H1 (cell line): ENCODE results near the gene ITPRIPL2. TPM values are rescaled to one million over a fixed set of nuclear protein-coding genes. Genes with fewer than 3 reads are reported as not detected.

ENCODE experiments used
- CTCF ChIA-PET: fragments of 300-600 bp; sonication (Branson Sonifier 250); formaldehyde crosslinking; loops from one replicate; lab custom pipeline; 2021; ENCODE audit not compliant: partially characterized antibody; lab: Charles Lee
- POLR2A ChIA-PET: fragments of 300-600 bp; sonication (Branson Sonifier 250); formaldehyde crosslinking; loops from one replicate; lab custom pipeline; 2021; ENCODE audit warnings: inconsistent platforms; ENCODE audit not compliant: partially characterized antibody; lab: Charles Lee
- DNase-seq, 2 experiments: peaks; one replicate each; pipeline versions ENCODE4 v3.0.0 to v3.0.0-alpha.2; 2010 to 2022; ENCODE audit warnings: low spot score in 2 of 2, low read depth in 1 of 2, mixed read lengths in 1 of 2
- FAIRE-seq: peaks from 2 replicates; lab custom pipeline; 2011; peaks lifted over from hg19 to GRCh38; lab: Jason Lieb, UNC
- H2AFZ ChIP-seq: 2 replicates; pipeline ENCODE4 v1.8.1; 2012; ENCODE audit warnings: low read length, inconsistent platforms
- H2AK5ac ChIP-seq: 2 replicates; pipeline ENCODE4 v1.6.1; 2013; ENCODE audit warnings: low read depth, low read length
- H2BK120ac ChIP-seq: replicated peaks from 2 replicates; pipeline ENCODE3; 2013; ENCODE audit warnings: low read depth, low read length, inconsistent platforms
- H2BK12ac ChIP-seq: 2 replicates; pipeline ENCODE4 v1.6.1; 2013; ENCODE audit warnings: low read depth, low read length
- H2BK15ac ChIP-seq: 2 replicates; pipeline ENCODE4 v1.6.1; 2013; ENCODE audit warnings: low read length
- H2BK20ac ChIP-seq: 2 replicates; pipeline ENCODE4 v1.6.1; 2013; ENCODE audit warnings: low read length
- H2BK5ac ChIP-seq: 2 replicates; pipeline ENCODE4 v1.6.1; 2013; ENCODE audit warnings: low read depth, low read length
- H3K14ac ChIP-seq: 2 replicates; pipeline ENCODE4 v1.6.1; 2013; ENCODE audit warnings: inconsistent platforms; ENCODE audit not compliant: insufficient read length
- H3K18ac ChIP-seq: 2 replicates; pipeline ENCODE4 v1.6.1; 2013; ENCODE audit warnings: low read length; ENCODE audit errors: extremely low read depth
- H3K23ac ChIP-seq: 2 replicates; pipeline ENCODE4 v1.6.1; 2013; ENCODE audit warnings: inconsistent platforms; ENCODE audit not compliant: insufficient read length
- H3K23me2 ChIP-seq: 2 replicates; pipeline ENCODE4 v1.6.1; 2013; ENCODE audit warnings: low read depth, low read length
- H3K27ac ChIP-seq: 2 replicates; pipeline ENCODE4 v1.6.1; 2011; ENCODE audit warnings: low read depth, low read length, inconsistent platforms
- H3K27me3 ChIP-seq, 4 experiments: replicated peaks in 1 of 4; 1 replicate in 1 of 4; 2 replicates in 3 of 4; pipeline versions ENCODE4 v1.6.1 to v1.8.1; 2011 to 2013; ENCODE audit warnings: low read length in 3 of 4, mild to moderate bottlenecking in 3 of 4, inconsistent platforms in 2 of 4, mixed read lengths in 2 of 4, moderate library complexity in 1 of 4; ENCODE audit not compliant: control insufficient read depth in 3 of 4, insufficient read depth in 3 of 4; ENCODE audit errors: extremely low read depth in 1 of 4
- H3K36me3 ChIP-seq, 4 experiments: 2 replicates each; pipeline versions ENCODE4 v1.6.1 to v1.8.1; 2011 to 2013; ENCODE audit warnings: mild to moderate bottlenecking in 4 of 4, low read length in 3 of 4, moderate library complexity in 2 of 4, control low read depth in 1 of 4, inconsistent platforms in 1 of 4; ENCODE audit not compliant: insufficient read depth in 4 of 4, control insufficient read depth in 2 of 4
- H3K4ac ChIP-seq: replicated peaks from 2 replicates; pipeline ENCODE3; 2013; ENCODE audit warnings: low read length, low read depth, mixed read lengths, inconsistent platforms; ENCODE audit not compliant: insufficient read length
- H3K4me1 ChIP-seq, 4 experiments: replicated peaks in 1 of 4; 1 replicate in 1 of 4; 2 replicates in 3 of 4; pipeline versions ENCODE4 v1.6.1 to v1.8.1; 2011 to 2013; ENCODE audit warnings: low read length in 3 of 4, inconsistent platforms in 2 of 4, mixed read lengths in 1 of 4; ENCODE audit not compliant: insufficient read depth in 4 of 4, control insufficient read depth in 3 of 4
- H3K4me2 ChIP-seq, 2 experiments: 2 replicates each; pipeline versions ENCODE4 v1.6.1 to v1.8.1; 2011 to 2013; ENCODE audit warnings: low read depth in 2 of 2, low read length in 2 of 2, control low read depth in 1 of 2, inconsistent platforms in 1 of 2, mild to moderate bottlenecking in 1 of 2; ENCODE audit not compliant: insufficient read depth in 1 of 2
- H3K4me3 ChIP-seq, 4 experiments: fragments of 200-600, 300-600 bp in 1 of 4; sonication (generic), shearing (Covaris generic), sonication (Bioruptor Twin) in 1 of 4; 2 replicates each; pipeline versions ENCODE4 v1.5.1 to v1.8.1; 2011 to 2016; ENCODE audit warnings: low read length in 4 of 4, low read depth in 3 of 4, control low read depth in 2 of 4, inconsistent platforms in 2 of 4, mild to moderate bottlenecking in 2 of 4, mixed read lengths in 1 of 4, moderate library complexity in 1 of 4; ENCODE audit not compliant: insufficient read depth in 2 of 4; ENCODE audit errors: extremely low read depth in 1 of 4
- H3K56ac ChIP-seq: replicated peaks from 2 replicates; pipeline ENCODE3; 2013; ENCODE audit warnings: low read depth, mild to moderate bottlenecking, mixed read lengths, low read length, inconsistent platforms; ENCODE audit not compliant: insufficient read length
- H3K79me1 ChIP-seq: 2 replicates; pipeline ENCODE4 v1.6.1; 2013; ENCODE audit warnings: low read depth, low read length, control low read depth
- H3K79me2 ChIP-seq, 2 experiments: 2 replicates each; pipeline versions ENCODE4 v1.6.1 to v1.8.1; 2012 to 2013; ENCODE audit warnings: low read length in 2 of 2, mild to moderate bottlenecking in 2 of 2, inconsistent platforms in 1 of 2; ENCODE audit not compliant: insufficient read depth in 2 of 2, control insufficient read depth in 1 of 2
- H3K9ac ChIP-seq, 4 experiments: replicated peaks in 1 of 4; 1 replicate in 1 of 4; 2 replicates in 3 of 4; pipeline versions ENCODE4 v1.6.1 to v1.8.1; 2011 to 2013; ENCODE audit warnings: low read depth in 3 of 4, low read length in 3 of 4, control low read depth in 2 of 4, mild to moderate bottlenecking in 2 of 4, moderate library complexity in 2 of 4, inconsistent platforms in 1 of 4; ENCODE audit errors: extremely low read depth in 1 of 4
- H3K9me3 ChIP-seq, 2 experiments: 2 replicates each; pipeline versions ENCODE4 v1.6.1 to v1.8.1; 2012 to 2013; ENCODE audit warnings: mild to moderate bottlenecking in 2 of 2, moderate library complexity in 2 of 2, control low read depth in 1 of 2, inconsistent platforms in 1 of 2, low read depth in 1 of 2, low read length in 1 of 2, mixed read lengths in 1 of 2; ENCODE audit not compliant: insufficient read depth in 2 of 2
- H4K20me1 ChIP-seq, 2 experiments: replicated peaks in 1 of 2; 2 replicates each; pipeline versions ENCODE3 to v1.8.1; 2011 to 2013; ENCODE audit warnings: inconsistent platforms in 2 of 2, low read length in 2 of 2, mild to moderate bottlenecking in 1 of 2; ENCODE audit not compliant: insufficient read depth in 2 of 2, control insufficient read depth in 1 of 2
- H4K5ac ChIP-seq: 2 replicates; pipeline ENCODE4 v1.6.1; 2013; ENCODE audit warnings: low read length, low read depth, mixed read lengths, inconsistent platforms; ENCODE audit not compliant: insufficient read length
- H4K8ac ChIP-seq: 2 replicates; pipeline ENCODE4 v1.8.0; 2013; ENCODE audit warnings: mild to moderate bottlenecking, moderate library complexity, low read length, inconsistent platforms; ENCODE audit not compliant: insufficient read depth; ENCODE audit errors: extremely low read depth
- H4K91ac ChIP-seq: replicated peaks from 2 replicates; pipeline ENCODE3; 2013; ENCODE audit warnings: low read length, mixed read lengths, inconsistent platforms; ENCODE audit not compliant: insufficient read length
- CBX5 ChIP-seq: fragments of 300-800, 300-1000 bp; sonication (generic); IDR thresholded peaks from 2 replicates; pipeline ENCODE4 v1.7.1; 2016; ENCODE audit warnings: antibody characterized with exemption, low read length, low read depth
- CBX8 ChIP-seq: fragments of 300-800, 300-1000 bp; sonication (generic); IDR thresholded peaks from 2 replicates; pipeline ENCODE4 v1.7.1; 2016; ENCODE audit warnings: low read depth, low read length, borderline replicate concordance
- CREB1 ChIP-seq: IDR thresholded peaks from 2 replicates; pipeline ENCODE4 v1.6.1; 2012; ENCODE audit warnings: inconsistent platforms
- HDAC6 ChIP-seq: IDR thresholded peaks from one replicate; pipeline ENCODE4 v1.7.1; 2012; ENCODE audit warnings: low read depth, mild to moderate bottlenecking, inconsistent platforms, low read length, moderate library complexity
- KDM4A ChIP-seq: IDR thresholded peaks from one replicate; pipeline ENCODE4 v1.7.1; 2012; ENCODE audit warnings: low read depth, mild to moderate bottlenecking, moderate library complexity, low read length, inconsistent platforms; ENCODE audit not compliant: severe bottlenecking
- MAX ChIP-seq: IDR thresholded peaks from 2 replicates; pipeline ENCODE4 v1.6.1; 2012; ENCODE audit warnings: inconsistent platforms
- PHF8 ChIP-seq: fragments of 200-600 bp; sonication (generic); conservative IDR thresholded peaks from 2 replicates; pipeline ENCODE4 v1.7.1; 2012; ENCODE audit warnings: low read depth, mild to moderate bottlenecking, inconsistent platforms, low read length, moderate library complexity
- POLR2A ChIP-seq, 2 experiments: IDR thresholded peaks; 1 replicate in 1 of 2; 2 replicates in 1 of 2; pipeline ENCODE4 v1.6.1; 2011; ENCODE audit warnings: low read depth in 2 of 2, low read length in 2 of 2, mild to moderate bottlenecking in 2 of 2; ENCODE audit errors: control extremely low read depth in 1 of 2
- RFX5 ChIP-seq: IDR thresholded peaks from 2 replicates; pipeline ENCODE4 v1.6.1; 2011; ENCODE audit warnings: low read depth, low read length, improper control_type of control experiment, borderline replicate concordance
- SIN3A ChIP-seq, 2 experiments: IDR thresholded peaks in 1 of 2; conservative IDR thresholded peaks in 1 of 2; 2 replicates each; pipeline ENCODE4 v1.6.1; 2011 to 2012; ENCODE audit warnings: low read length in 2 of 2, improper control_type of control experiment in 1 of 2, low read depth in 1 of 2, mild to moderate bottlenecking in 1 of 2
- SIRT6 ChIP-seq: IDR thresholded peaks from one replicate; pipeline ENCODE4 v1.7.1; 2012; ENCODE audit warnings: low read length, inconsistent platforms
- SIX5 ChIP-seq: IDR thresholded peaks from 2 replicates; pipeline ENCODE4 v1.6.1; 2011; ENCODE audit warnings: mild to moderate bottlenecking, low read depth, low read length
- USF2 ChIP-seq: IDR thresholded peaks from 2 replicates; pipeline ENCODE4 v1.6.1; 2011; ENCODE audit warnings: low read length, improper control_type of control experiment
- ZNF274 ChIP-seq: IDR thresholded peaks from 2 replicates; pipeline ENCODE4 v1.7.0; 2012; ENCODE audit warnings: low read length, borderline replicate concordance; ENCODE audit errors: extremely low read depth
- WGBS, 2 experiments: shearing (Covaris generic) in 1 of 2; methylation state at CpG; one replicate each; pipeline versions ENCODE4 v1.1.6 to v1.1.7; 2013 to 2015; ENCODE audit warnings: low lambda C conversion rate in 2 of 2, mixed read lengths in 2 of 2, inconsistent platforms in 1 of 2, low coverage in 1 of 2, missing lambda C conversion rate in 1 of 2; ENCODE audit not compliant: insufficient replicate concordance in 2 of 2, insufficient coverage in 1 of 2, insufficient read length in 1 of 2; ENCODE audit errors: extremely low coverage in 1 of 2, missing lambda C conversion rate in 1 of 2; 5-methylcytosine and 5-hydroxymethylcytosine counted together
- polyA plus RNA-seq, 7 experiments: library from polyadenylated mRNA; depleted of rRNA in 3 of 7; stranded (reverse) in 5 of 7; unstranded in 2 of 7; fragments of >200 nt in 5 of 7; fragments of 200-250 nt in 2 of 7; gene quantifications; 1 replicate in 5 of 7; 2 replicates in 1 of 7; 4 replicates in 1 of 7; pipeline versions ENCODE4 v1.2.1 to v1.2.3, GENCODE V29; 2011 to 2013; ENCODE audit warnings: missing spikeins in 2 of 7, mixed read lengths in 2 of 7
- total RNA-seq: library from RNA; stranded (reverse); fragmentation: NEBNext Ultra II Directional; extraction: Animal tissue kit (Norgen Biotek cat#: 25700); gene quantifications from 2 replicates; pipeline ENCODE4 v1.2.1, GENCODE V29; 2021

ITPRIPL2 gene
- total and polyA plus RNA-seq, 2 of the 8 experiments (the other 6 are each of a cell fraction or from before 2014, with no cell fraction given) = 1.1 to 3.4 TPM

GRCh38 chr16:19132898-19133297 lies 19.1 kb downstream of the ITPRIPL2 start:
- no peak overlapping the region for H2AFZ ChIP-seq
- DNase-seq (no peak), FAIRE-seq (no peak)
- H4K91ac ChIP-seq = no peak overlapping the region
- no peaks in the 10 kb centered on the region for H3K36me3 ChIP-seq
- no peak overlapping the region for H2BK20ac ChIP-seq
- no peak overlapping the region for H3K23ac ChIP-seq
- H3K9me3 ChIP-seq = no peaks in the 10 kb centered on the region
- H3K4ac ChIP-seq = no peak overlapping the region
- no peak overlapping the region for H3K18ac ChIP-seq
- H3K9ac ChIP-seq = no peak overlapping the region
- WGBS, 2 experiments = 87% methylated on average over 11 of the region's 11 CpGs; no CpG with 5 or more reads in 1 of the 2 experiments
- no peaks in the 10 kb centered on the region for H3K23me2 ChIP-seq
- H2BK12ac ChIP-seq = no peak overlapping the region
- H3K4me3 ChIP-seq = no peak overlapping the region
- no peaks in the 10 kb centered on the region for H3K79me2 ChIP-seq
- CTCF ChIA-PET = interaction anchor here (1.4 to 2.5 kb wide), 2 partner anchors 17 to 46 kb away, joined by 3 to 7 read pairs; no protein-coding TSS in a partner anchor
- no peaks in the 10 kb centered on the region for H3K79me1 ChIP-seq
- no peak overlapping the region for H4K8ac ChIP-seq
- H3K27me3 ChIP-seq = no peaks in the 10 kb centered on the region
- H3K4me1 ChIP-seq = peaks cover 0 to 11% (median 6%) of the 10 kb centered on the region in 4 experiments; a peak in 5 of 7 replicates
- no peak overlapping the region for H2BK15ac ChIP-seq
- H3K14ac ChIP-seq = no peak overlapping the region
- no peak overlapping the region for H3K56ac ChIP-seq
- POLR2A ChIA-PET = no interaction called here
- no peak overlapping the region for H3K4me2 ChIP-seq
- H2BK5ac ChIP-seq = no peak overlapping the region
- no peak overlapping the region for H4K5ac ChIP-seq
- no peak overlapping the region for H2BK120ac ChIP-seq
- no peaks in the 10 kb centered on the region for H4K20me1 ChIP-seq
- no peak for TF ChIP-seq ZNF274
- no peak for TF ChIP-seq CREB1
- TF ChIP-seq SIN3A (conservative IDR thresholded peaks at IDR 0.05 in 1 of 2, IDR thresholded peaks at IDR 0.05 in 1 of 2; ENCODE audit: low read depth in 1 of 2, low read length in 2 of 2) = no peak
- TF ChIP-seq KDM4A = no peak
- no peak for TF ChIP-seq SIX5
- no peak for TF ChIP-seq MAX
- TF ChIP-seq HDAC6 = no peak
- no peak for TF ChIP-seq CBX5
- no peak for TF ChIP-seq RFX5
- TF ChIP-seq POLR2A (IDR thresholded peaks at IDR 0.05; ENCODE audit: control extremely low read depth in 1 of 2, low read depth in 2 of 2, low read length in 2 of 2) = no peak
- no peak for TF ChIP-seq PHF8
- no peak for TF ChIP-seq USF2
- TF ChIP-seq SIRT6 = no peak
- no peak for TF ChIP-seq CBX8
- H3K27ac ChIP-seq = no peak overlapping the region
- H2AK5ac ChIP-seq = no peak overlapping the region
